ENCODE results near the gene CAPZB.

- TF ChIP-seq PATZ1 (CRISPR knock-in tag; IDR thresholded peaks at IDR 0.05; ENCODE audit: borderline replicate concordance) (no peak), PPARA (CRISPR knock-in tag; IDR thresholded peaks at IDR 0.05; ENCODE audit: borderline replicate concordance) (no peak), ARNTL (CRISPR knock-in tag; IDR thresholded peaks at IDR 0.05; ENCODE audit: borderline replicate concordance, low read depth) (no peak), RARB (CRISPR knock-in tag; IDR thresholded peaks at IDR 0.05) (no peak)
Observed at GRCh38 chr1:19445417-19446342, 39.7 kb downstream of the CAPZB start.

Measured in SK-N-SH treated with all-trans-retinoic acid at 6 μM for 48 hours (cell line).